ENCODE data around the gene IGSF10.

DNA sequence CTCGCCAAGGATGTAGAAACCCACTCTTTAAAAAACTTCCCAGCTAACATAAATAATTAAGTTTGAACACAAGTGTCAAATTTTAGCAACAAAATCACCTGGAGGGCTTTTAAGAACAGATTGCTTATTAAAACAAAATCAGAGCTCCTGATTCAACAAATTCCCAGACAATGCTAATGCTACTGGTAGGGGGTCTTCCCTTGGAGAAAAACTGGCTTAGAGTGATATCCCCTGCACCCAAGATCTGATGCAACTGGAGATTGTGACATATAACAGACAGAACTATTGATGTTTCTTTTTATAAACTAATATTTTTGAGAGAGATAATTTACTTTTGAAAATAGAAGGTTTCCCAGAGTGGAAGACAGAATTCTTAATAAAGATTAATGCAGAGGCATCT lies 19.9 kb downstream of the IGSF10 start:
- TF ChIP-seq, protein P1, sequence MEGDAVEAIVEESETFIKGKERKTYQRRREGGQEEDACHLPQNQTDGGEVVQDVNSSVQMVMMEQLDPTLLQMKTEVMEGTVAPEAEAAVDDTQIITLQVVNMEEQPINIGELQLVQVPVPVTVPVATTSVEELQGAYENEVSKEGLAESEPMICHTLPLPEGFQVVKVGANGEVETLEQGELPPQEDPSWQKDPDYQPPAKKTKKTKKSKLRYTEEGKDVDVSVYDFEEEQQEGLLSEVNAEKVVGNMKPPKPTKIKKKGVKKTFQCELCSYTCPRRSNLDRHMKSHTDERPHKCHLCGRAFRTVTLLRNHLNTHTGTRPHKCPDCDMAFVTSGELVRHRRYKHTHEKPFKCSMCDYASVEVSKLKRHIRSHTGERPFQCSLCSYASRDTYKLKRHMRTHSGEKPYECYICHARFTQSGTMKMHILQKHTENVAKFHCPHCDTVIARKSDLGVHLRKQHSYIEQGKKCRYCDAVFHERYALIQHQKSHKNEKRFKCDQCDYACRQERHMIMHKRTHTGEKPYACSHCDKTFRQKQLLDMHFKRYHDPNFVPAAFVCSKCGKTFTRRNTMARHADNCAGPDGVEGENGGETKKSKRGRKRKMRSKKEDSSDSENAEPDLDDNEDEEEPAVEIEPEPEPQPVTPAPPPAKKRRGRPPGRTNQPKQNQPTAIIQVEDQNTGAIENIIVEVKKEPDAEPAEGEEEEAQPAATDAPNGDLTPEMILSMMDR (IDR thresholded peaks at IDR 0.05; ENCODE audit: low read depth, low read length): no peak
- no peak for TF ChIP-seq EZH2phosphoT487 (IDR thresholded peaks at IDR 0.05; ENCODE audit: low read depth)
